Measurements from ENCODE around the gene SEMA4G.

- TF ChIP-seq POLR2A (IDR thresholded peaks at IDR 0.05) = no peak
- TF ChIP-seq CTCF (IDR thresholded peaks at IDR 0.05) = no peak
Observed at GRCh38 chr10:100943508-100943907, 25.8 kb upstream of the SEMA4G start.

Data from esophagus squamous epithelium (tissue), 4 donors.